Astrocyte of the cerebellum (primary cell): ENCODE measurements around the gene NADSYN1.

Experiments
- DNase-seq: peaks from one replicate; pipeline ENCODE4 v3.0.0-alpha.2; 2011; ENCODE audit warnings: low read depth
- H3K4me3 ChIP-seq: 2 replicates; pipeline ENCODE4 v1.5.1; 2011; ENCODE audit warnings: mild to moderate bottlenecking, low read depth, low read length, moderate library complexity
- in situ Hi-C: cut with HindIII; loops from 2 replicates; pipeline ENCODE4 v1.10.0; 2017; ENCODE audit warnings: low sequenced_read_pairs
- TF ChIP-seq, protein P1 (sequence below): IDR thresholded peaks from 2 replicates; pipeline ENCODE4 v1.5.1; 2012; ENCODE audit warnings: low read length, low read depth, moderate library complexity, mild to moderate bottlenecking; ENCODE audit errors: missing control alignments

NADSYN1 gene

DNA sequence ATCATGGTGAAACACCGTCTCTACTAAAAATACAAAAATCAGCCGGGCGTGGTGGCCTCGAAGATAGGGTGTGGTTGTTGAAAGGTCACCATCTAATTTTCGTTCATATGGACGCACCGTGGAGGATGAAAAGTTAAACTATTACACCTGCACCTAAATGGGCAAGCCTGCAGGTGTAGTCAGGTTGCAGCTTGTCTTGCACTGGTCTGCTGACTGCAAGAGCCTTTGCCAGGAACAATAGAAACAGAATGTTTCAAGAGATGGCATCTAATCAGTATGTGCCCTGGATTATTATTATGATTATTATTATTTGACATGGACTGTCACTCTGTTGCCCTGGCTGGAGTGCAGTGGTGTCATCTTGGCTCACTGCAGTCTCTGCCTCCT is 908 bp downstream of the NADSYN1 start:
- no peak for DNase-seq
- TF ChIP-seq, protein P1, sequence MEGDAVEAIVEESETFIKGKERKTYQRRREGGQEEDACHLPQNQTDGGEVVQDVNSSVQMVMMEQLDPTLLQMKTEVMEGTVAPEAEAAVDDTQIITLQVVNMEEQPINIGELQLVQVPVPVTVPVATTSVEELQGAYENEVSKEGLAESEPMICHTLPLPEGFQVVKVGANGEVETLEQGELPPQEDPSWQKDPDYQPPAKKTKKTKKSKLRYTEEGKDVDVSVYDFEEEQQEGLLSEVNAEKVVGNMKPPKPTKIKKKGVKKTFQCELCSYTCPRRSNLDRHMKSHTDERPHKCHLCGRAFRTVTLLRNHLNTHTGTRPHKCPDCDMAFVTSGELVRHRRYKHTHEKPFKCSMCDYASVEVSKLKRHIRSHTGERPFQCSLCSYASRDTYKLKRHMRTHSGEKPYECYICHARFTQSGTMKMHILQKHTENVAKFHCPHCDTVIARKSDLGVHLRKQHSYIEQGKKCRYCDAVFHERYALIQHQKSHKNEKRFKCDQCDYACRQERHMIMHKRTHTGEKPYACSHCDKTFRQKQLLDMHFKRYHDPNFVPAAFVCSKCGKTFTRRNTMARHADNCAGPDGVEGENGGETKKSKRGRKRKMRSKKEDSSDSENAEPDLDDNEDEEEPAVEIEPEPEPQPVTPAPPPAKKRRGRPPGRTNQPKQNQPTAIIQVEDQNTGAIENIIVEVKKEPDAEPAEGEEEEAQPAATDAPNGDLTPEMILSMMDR: no peak
- peak overlapping the region; percentile 79 for H3K4me3 ChIP-seq
- in situ Hi-C loops: no loop called here

DNA sequence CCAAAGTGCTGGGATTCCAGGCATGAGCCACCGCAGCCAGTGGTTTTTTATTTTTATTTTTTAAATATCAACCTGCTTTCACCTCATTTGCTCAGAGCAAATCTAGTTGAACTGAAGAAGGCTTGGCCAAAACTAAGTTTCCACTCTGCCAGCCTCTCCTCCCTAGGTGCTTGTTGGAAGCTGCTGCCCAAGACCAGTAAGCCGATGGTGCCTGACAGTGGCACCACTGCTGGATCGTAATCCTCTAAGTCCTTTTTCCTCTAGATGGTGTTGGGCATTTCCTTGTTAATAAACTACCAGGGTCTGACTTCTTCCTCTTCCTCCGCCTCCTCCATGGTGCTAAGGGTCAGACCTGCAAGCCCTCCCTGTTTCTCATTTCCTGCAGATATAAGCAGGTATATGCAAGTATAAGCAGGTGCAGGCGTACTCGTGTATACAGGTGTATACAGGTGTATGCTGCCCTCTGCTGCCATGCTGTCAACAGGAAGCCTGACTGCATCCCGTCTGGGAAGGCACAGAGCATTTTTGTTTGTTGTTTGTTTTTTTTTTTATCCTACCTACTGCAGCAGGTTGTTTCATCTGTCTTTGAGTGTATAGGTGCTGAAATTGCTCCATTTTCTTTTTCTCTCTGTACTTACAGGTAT is 1.6 kb downstream of the NADSYN1 start:
- in situ Hi-C loops: no loop called here
- no peak overlapping the region for H3K4me3 ChIP-seq
- TF ChIP-seq, protein P1: no peak
- no peak for DNase-seq

DNA sequence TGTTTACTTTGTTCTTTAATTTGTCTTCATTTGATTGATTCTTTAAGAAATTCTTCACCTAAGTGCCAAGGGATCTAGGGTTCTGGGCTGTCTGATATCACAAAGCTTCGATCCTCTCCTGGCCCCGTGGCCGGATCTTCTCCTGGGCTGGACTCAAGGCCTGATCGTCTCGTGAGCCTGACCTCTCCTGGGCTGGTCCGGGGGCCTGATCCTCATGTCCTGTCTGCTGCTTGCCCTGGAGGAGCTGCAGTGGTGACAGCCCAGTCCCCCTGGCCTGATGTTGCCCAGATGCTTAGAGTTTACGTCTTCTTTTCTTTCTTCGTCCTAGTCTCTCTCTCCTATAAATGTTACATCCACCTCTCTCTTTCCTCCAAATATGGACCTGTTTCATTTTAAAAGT is 3.3 kb downstream of the NADSYN1 start:
- TF ChIP-seq, protein P1: no peak
- DNase-seq: no peak
- in situ Hi-C loops: no loop called here
- H3K4me3 ChIP-seq: no peak overlapping the region

DNA sequence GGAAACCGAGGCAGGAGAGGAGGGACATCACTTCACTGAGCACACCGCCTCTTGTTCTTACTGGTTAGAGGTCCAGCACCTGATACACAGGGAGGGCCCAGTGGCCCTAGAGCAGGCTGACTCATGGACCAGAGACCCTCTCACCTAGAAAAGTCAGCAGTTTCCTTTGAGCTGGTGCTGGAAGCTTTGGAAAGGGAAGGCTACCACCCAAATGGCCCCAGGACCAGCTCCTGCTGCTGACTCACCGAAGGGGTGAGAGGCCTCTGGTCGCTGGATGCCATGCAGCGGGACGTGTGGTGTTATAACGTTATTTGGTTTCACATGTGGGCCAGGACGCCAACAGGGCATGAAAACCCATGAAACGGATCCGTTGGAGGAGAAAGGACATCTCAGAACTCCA is 3.8 kb downstream of the NADSYN1 start:
- H3K4me3 ChIP-seq: no peak overlapping the region
- in situ Hi-C loops: no loop called here
- TF ChIP-seq, protein P1: no peak
- no peak for DNase-seq

DNA sequence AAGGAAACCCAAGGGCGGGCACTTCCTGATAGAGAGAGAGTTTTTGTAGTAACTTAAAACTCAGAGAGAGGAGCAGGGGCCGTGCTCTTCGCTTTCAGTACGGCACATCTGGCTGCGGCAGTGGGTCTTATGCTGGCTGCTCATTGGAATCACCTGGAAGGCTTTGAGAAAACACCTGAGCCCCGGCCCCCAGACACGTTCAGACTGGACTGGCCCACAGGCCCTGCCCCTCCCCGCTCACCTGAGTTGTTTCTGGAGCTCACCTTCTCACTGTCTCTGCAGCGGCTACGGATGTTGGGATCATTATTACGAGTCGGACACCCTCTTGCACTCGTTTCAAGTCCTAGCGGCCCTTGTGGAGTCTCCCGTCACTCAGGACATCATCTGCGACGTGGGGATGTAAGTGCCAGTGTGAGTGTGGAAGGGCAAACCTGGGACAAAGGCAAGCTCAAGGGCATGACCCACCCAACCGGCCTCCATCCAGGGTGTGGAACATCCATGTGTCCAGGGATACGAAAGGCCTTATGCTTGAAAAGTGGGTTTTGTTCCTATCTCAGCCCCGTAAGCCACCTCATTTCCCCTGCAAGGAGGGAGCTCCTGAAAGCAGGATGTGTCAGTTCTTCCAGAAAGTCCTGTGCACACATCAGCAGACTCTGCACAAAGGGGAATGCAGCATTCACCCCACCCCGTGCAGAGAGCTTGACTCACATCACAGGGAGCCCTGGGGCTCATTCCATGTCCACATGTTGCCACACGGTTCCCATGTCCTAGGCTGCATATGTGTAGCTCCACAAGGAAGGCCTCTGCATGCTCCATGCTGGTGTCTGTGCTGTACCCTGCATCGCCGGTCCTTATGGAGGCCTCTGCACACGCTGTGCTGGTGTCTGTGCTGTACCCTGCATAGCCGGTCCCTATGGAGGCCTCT is 5.4 kb downstream of the NADSYN1 start:
- TF ChIP-seq, protein P1: no peak
- H3K4me3 ChIP-seq: no peak overlapping the region
- DNase-seq: no peak
- in situ Hi-C loops: no loop called here

DNA sequence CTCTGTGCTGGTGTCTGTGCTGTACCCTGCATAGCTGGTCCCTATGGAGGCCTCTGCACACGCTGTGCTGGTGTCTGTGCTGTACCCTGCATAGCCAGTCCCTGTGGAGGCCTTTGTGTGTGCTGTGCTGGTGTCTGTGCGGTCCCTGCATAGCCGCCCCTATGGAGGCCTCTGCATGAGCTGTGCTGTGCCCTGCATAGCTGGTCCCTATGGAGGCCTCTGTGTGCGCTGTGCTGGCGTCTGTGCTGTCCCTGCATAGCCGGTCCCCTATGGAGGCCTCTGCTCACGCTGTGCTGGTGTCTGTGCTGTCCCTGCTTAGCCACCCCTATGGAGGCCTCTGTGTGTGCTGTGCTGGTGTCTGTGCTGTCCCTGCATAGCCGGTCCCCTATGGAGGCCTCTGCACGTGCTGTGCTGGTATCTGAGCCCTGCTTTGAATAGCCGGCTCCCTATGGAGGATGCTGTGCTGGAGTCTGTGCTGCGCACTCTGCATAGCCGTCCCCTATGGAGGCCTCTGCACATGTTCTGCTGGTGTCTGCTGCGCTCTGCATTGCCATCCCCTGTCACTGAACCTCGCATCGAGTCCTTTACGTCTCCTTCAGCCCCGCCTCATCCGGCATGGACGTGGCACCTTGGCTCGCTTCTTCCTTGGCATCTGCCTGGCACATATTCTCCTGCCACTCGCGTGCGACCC is 6.2 kb downstream of the NADSYN1 start:
- TF ChIP-seq, protein P1: no peak
- in situ Hi-C loops: no loop called here
- no peak for DNase-seq
- H3K4me3 ChIP-seq: no peak overlapping the region
